Activated CD8-positive, alpha-beta memory T cell treated with anti-CD3 and anti-CD28 coated beads for 4 hours (primary cell): ENCODE results near the gene ADAM8.

Experiments
- DNase-seq, 2 donors: peaks; one replicate each; pipeline ENCODE4 v3.0.0-alpha.2; 2020; ENCODE audit warnings: low read depth in 2 of 2

The ADAM8 gene

GRCh38 chr10:133281628-133282372 is 5.1 kb upstream of the ADAM8 start:
- DNase-seq, result no peak

DNA sequence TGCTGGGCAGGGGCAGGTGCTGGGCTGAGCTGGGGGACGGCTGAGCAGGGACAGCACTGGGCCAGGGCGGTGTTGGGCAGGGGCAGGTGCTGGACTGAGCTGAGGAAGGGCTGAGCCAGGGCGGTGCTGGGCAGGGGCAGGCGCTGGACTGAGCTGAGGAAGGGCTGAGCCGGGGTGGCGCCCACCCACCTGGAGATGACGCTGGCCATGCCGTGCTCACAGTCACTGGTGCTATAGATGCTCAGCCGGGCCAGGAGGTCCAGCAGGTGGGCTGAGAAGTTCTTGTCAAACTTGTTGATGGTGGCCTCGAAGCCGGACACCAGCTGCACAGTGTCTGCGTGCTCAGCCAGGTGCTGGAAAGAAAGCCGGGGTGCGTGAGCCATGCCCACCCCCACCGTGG is 4.4 kb upstream of the ADAM8 start:
- DNase-seq, result no peak

DNA sequence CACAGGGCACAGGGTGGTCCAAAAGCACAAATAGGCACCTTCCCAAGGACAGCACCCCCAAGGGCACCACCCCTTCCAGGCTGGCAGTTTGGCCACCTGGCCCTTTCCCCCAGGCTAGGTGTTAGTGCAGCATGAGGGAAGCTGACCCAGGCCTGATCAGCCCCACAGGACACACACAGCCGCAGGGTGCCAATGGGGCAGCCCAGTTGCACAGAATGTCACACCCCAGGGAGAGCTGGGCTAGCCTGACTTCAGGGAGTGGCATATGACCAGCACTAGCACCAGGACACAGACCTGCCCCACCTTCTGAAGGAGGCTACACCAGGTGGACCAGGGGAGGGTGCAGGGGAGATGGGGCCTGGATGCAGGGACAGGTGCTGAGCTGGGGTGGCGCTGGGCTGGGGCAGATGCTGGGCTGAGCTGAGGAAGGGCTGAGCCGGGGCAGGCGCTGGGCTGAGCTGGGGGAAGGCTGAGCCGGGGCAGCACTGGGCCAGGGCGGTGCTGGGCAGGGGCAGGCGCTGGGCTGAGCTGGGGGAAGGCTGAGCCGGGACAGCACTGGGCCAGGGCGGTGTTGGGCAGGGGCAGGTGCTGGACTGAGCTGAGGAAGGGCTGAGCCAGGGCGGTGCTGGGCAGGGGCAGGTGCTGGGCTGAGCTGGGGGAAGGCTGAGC is 3.9 kb upstream of the ADAM8 start:
- DNase-seq, result no peak

DNA sequence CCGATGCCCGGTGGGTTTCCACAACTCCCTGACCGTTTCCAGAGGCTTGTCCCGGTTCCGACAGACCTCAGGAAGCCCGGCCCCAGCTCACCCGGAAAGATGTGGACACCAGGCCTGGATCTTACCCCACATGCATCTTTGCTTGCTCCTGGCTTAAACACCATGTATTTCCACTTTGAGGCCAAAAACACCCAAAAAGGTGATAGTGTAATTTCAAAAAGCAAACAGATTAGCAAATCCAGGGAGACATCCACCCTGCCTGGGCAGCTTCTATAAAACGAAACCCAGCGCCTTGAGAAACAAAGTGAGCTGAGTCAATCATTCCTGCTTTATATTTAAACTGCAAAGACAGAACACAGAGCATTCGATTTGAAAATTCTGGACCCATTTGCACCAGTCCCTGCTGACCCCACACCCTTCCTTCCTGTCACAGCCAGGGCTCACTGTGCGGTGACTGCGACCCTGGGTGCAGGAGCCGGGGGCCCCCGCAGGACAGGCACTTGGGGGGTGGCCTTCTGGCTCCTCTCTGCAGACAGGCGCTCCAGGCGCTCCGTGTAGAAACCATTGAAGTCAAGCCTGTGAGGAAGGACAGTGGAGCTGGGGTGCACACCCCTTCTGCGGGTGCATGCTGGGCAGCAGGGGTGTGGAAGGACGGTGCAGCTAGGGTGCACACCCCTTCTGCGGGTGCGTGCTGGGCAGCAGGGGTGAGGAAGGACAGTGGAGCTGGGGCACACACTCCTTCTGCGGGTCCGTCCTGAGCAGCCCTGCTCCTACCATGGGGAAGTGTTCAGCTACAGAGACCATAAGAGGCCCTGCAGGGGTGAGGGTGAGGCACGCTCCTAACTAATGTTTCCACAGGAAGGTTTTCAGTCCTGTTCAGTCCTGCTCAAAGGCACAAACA is 2.9 kb upstream of the ADAM8 start:
- DNase-seq, result no peak

GRCh38 chr10:133278577-133279265 is 2.1 kb upstream of the ADAM8 start:
- peak in 1 of 2 donors; percentile 53 for DNase-seq

DNA sequence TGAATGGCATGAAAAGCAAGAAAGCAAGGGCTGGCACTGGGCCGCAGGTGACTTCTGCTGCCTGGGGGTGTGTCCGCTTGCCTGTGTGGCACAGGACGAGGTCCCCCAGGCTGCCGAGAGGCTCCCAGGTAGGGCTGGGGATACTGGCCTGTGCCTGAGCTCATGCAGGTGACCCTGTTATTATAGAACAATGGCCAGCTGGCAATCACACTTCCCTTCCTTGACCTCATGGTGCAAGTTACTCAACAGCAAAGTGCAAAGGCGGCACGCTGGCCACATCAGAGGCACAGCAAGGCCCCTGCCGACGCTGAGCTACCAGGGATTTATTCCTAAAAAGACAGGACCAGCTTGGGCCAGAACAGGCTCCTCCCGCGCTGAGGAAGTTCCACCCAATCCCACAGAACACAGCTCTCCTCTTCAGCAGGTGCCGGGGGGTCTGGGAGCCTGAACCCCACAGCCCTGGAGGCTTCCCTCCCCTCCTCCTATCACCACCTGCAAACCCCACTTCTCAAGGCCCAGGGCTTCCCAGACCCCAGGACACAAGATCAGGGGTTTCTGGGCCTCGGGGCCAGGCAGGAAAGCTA is 1.4 kb upstream of the ADAM8 start:
- DNase-seq, result no peak

DNA sequence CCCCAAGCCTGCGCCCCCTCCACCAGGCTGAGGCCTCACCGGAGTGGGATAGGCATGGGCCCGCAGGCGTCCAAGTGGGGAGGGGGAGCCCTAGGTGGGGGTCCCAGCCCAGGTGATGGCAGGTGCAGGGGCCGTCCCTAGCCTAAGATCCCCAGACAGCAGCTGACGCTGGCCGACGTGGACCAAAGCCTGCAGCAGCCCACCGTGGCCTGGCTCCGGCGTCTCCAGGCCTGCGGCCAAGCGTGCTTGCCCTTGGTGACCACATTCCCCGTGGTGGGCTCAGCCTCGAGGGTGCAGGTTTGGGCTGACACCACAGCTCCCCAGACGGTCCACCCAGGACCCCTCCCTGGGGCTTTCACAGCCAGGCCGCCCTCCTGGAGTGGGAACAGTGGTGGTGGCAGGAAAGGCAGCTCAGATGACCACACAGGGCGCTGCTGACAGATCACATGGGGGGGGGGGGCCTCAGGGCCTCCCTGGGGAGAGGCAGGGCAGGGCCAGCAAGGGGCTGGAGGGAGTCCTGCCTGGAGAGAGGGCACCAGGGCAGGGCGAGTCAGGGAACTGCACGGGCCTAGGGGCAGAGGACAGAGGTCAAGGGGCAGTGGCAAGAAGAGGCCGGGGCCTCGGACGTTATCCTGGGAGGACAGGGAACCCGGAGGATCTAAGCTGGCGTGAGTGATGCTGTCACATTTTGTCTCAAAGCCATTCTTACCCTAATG is 767 bp upstream of the ADAM8 start:
- no peak for DNase-seq

GRCh38 chr10:133276100-133276434 is 601 bp downstream of the ADAM8 start:
- DNase-seq, result no peak

DNA sequence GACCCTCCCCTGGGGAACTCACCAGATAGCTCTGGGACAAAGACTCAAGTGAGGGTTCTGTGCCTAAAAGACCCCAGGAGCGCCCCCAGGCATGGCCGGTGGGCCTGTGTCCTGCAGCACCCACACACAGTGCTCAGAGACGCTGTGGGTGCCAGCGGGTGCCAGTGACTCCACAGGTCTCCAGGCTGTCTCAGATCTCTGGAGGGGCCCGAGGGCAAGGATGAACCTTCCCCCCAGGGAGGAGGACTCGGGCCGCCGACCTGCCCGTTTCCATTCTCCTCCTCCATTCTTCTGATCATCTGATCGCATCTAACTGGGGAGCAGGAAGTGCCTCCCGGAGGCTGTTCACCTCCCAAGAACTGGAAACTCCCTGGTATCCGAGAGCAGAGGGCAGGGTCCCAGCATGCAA is 980 bp downstream of the ADAM8 start:
- no peak for DNase-seq

GRCh38 chr10:133274751-133275683 is 1.7 kb downstream of the ADAM8 start:
- peak; percentile 71 to 72 for DNase-seq

- DNase-seq, result no peak
These were observed 3.0 kb downstream of the ADAM8 start for GRCh38 chr10:133273534-133274143.

- DNase-seq, result no peak
These were observed 3.7 kb downstream of the ADAM8 start for GRCh38 chr10:133272964-133273420.

GRCh38 chr10:133272301-133272963 is 4.2 kb downstream of the ADAM8 start:
- DNase-seq, result no peak

DNA sequence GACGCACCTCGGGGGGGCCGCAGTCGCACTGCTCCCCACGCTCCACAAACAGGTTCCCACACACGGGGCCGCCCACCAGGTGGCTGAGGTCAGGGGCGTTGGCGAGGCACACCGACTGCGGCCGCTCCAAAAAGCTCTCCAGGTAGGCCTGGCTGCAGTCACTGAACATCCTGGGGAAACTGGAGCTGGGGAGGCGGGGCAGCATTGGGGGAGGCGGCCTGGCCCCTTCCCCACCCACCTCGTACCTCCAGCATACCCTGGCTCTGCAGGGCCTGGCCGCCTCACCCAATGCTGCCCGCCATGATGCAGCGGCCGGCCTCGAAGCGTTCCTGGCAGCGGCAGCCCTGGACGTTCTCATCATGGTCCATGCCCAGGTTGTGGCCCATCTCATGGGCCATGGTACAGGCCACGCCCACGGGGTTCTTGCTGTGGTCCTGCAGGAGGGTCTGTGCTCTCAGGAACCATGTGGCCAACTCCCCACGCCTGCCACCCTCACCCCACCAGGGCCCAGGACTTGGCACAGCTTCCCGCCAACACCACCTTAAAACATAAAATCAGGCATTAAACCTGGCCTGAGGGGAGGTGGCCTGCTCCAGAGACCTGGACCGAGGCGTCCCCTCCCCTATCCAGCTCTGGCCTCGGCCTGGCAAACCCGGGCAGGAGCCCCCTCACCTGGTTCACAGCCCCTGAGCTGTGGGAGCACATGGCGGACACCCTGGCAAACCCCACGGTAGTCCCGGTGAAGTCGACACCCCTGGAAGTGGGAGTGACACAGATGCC is 5.0 kb downstream of the ADAM8 start:
- DNase-seq, result no peak

- no peak for DNase-seq
These were observed 5.8 kb downstream of the ADAM8 start for GRCh38 chr10:133270773-133271297.

DNA sequence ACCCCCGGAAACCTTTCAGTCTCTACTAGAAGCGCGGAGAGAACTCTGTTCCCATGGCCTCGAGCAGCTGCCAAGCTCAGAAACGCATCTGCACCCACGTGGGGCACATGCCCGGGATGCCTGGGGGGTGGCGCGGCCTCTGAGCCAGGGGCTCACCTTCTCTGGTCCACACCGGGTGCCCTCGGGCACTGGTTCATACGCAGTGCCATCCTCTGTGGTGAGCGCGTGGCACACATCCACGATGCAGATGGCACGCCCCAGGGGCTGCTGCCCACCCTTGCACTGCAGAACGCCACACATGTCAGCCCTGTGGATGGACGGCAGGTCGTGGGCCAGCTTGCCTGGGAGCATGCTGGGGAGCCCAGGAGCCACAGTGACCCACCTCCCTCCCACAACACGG is 6.5 kb downstream of the ADAM8 start:
- DNase-seq, result no peak

DNA sequence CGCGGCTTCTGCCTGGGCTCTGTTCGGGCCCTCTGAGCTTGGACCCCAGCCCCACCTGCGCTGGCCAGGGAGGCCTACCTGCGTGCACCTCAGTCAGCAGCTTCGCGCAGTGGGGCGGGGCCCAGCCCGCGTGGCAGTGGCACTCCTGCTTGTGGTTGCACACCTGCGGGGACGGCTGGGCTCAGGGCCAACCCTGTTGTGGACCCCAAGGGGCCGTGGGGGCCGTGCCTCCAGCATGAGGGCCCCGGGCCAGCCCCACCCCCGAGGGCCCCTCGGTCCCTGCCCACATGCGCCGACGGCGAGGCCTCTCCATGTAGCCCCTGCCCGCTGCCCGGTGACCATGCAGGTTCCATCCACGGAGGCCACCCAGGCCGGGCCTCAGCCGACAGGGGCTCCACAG is 7.3 kb downstream of the ADAM8 start:
- DNase-seq, result no peak

DNA sequence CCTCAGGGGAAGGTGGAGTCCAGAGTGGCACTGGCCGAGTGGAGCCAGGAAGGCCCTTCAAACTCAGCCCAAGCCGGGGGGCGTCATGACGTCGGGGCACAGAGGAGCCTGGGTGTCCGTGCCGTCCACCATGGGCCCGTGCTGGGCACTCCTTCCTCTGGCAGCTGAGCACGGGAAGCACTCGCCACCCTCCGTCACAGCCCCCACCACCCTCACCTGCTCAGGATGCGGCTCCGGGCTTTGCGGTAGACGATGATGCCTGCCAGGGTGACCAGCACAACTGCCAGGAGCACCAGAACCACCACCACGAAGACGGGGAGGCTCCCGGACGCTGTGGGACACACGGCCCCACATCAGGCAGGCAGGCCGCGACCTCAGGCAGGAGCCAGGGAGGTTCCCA is 8.1 kb downstream of the ADAM8 start:
- DNase-seq, result no peak
